Vagina (tissue), 2 donors: ENCODE data around the gene ZFY. TPM values are rescaled to one million over a fixed set of nuclear protein-coding genes. Genes with fewer than 3 reads are reported as not detected.

ENCODE experiments used
- DNase-seq, 2 donors: peaks; one replicate each; pipeline ENCODE4 v3.0.0-alpha.2; 2017; ENCODE audit errors: extremely low spot score in 2 of 2
- H3K27ac ChIP-seq: fragments of 200-600 bp; sonication (generic); one replicate; pipeline ENCODE4 v1.5.1; 2019
- H3K27me3 ChIP-seq: fragments of 200-600 bp; sonication (generic); one replicate; pipeline ENCODE4 v1.5.1; 2019
- H3K36me3 ChIP-seq, 2 donors: fragments of 200-600 bp; sonication (generic); one replicate each; pipeline ENCODE4 v1.5.1; 2017 to 2019
- H3K4me1 ChIP-seq: fragments of 200-600 bp; sonication (generic); one replicate; pipeline ENCODE4 v1.5.1; 2019
- H3K4me3 ChIP-seq, 2 donors: fragments of 200-600 bp; sonication (generic); 1 replicate in 1 of 2; 2 replicates in 1 of 2; pipeline ENCODE4 v1.5.1; 2016 to 2019
- H3K9me3 ChIP-seq: fragments of 200-600 bp; sonication (generic); one replicate; pipeline ENCODE4 v1.5.1; 2019
- CTCF ChIP-seq, 3 experiments: fragments of 450-650 bp in 2 of 3; fragments of 200-600 bp in 1 of 3; sonication (generic) in 1 of 3; IDR thresholded peaks; one replicate each; pipeline ENCODE4 v1.5.1; 2017 to 2019; ENCODE audit warnings: antibody characterized with exemption in 3 of 3, mild to moderate bottlenecking in 2 of 3, moderate library complexity in 2 of 3
- POLR2A ChIP-seq, 2 donors: fragments of 450-650 bp; IDR thresholded peaks; one replicate each; pipeline ENCODE4 v1.6.1; 2017; ENCODE audit warnings: antibody characterized with exemption in 2 of 2, mild to moderate bottlenecking in 2 of 2, moderate library complexity in 2 of 2
- POLR2AphosphoS5 ChIP-seq, 2 donors: sonication (generic); formaldehyde crosslinking; IDR thresholded peaks; one replicate each; pipeline ENCODE4 v1.9.0; 2017; ENCODE audit warnings: antibody characterized with exemption in 2 of 2, mild to moderate bottlenecking in 2 of 2, low read depth in 1 of 2; ENCODE audit not compliant: insufficient read depth in 1 of 2
- intact Hi-C: fragments of 100-400 bp; cut with DNase I; formaldehyde crosslinking; loops from one replicate; pipeline ENCODE4 v1.15.1; 2023
- small RNA-seq: library from RNA; depleted of rRNA; stranded (forward); fragments of <200 nt; gene quantifications from one replicate; pipeline ENCODE3, GENCODE V24; 2016
- total RNA-seq: library from RNA; depleted of rRNA; stranded (reverse); fragments of >200 nt; gene quantifications from one replicate; pipeline ENCODE4 v1.2.3, GENCODE V29; 2016

ZFY gene
- total RNA-seq, 1 donor from 2014 or later = not detected

- Histone ChIP-seq H3K4me1 (no peaks in the 10 kb centered on the region), H3K27ac (no peak overlapping the region), H3K27me3 (no peaks in the 10 kb centered on the region), H3K9me3 (no peaks in the 10 kb centered on the region), H3K4me3 (no peak overlapping the region), H3K36me3 (no peaks in the 10 kb centered on the region)
- DNase-seq = no peak
- TF ChIP-seq POLR2A (IDR thresholded peaks at IDR 0.05) (no peak), POLR2AphosphoS5 (IDR thresholded peaks at IDR 0.05; ENCODE audit: insufficient read depth in 1 of 2, low read depth in 1 of 2) (no peak), CTCF (IDR thresholded peaks at IDR 0.05) (no peak)
- intact Hi-C loops = no loop called here
Measured at GRCh38 chrY:3021176-3021575, 86.0 kb downstream of the ZFY start.

GRCh38 chrY:3023606-3024005 lies 88.4 kb downstream of the ZFY start:
- Histone ChIP-seq H3K4me3 (no peak overlapping the region), H3K27ac (no peak overlapping the region), H3K36me3 (no peaks in the 10 kb centered on the region), H3K9me3 (no peaks in the 10 kb centered on the region), H3K4me1 (no peaks in the 10 kb centered on the region), H3K27me3 (no peaks in the 10 kb centered on the region)
- TF ChIP-seq CTCF (IDR thresholded peaks at IDR 0.05) = no peak
- TF ChIP-seq POLR2A (IDR thresholded peaks at IDR 0.05) = no peak
- no peak for TF ChIP-seq POLR2AphosphoS5 (IDR thresholded peaks at IDR 0.05; ENCODE audit: insufficient read depth in 1 of 2, low read depth in 1 of 2)
- no peak for DNase-seq
- intact Hi-C loops = no loop called here

GRCh38 chrY:3025357-3025756 lies 90.2 kb downstream of the ZFY start:
- no peak for DNase-seq
- Histone ChIP-seq H3K4me1 (no peaks in the 10 kb centered on the region), H3K27ac (no peak overlapping the region), H3K36me3 (no peaks in the 10 kb centered on the region), H3K9me3 (no peaks in the 10 kb centered on the region), H3K4me3 (no peak overlapping the region), H3K27me3 (no peaks in the 10 kb centered on the region)
- TF ChIP-seq CTCF (IDR thresholded peaks at IDR 0.05) (no peak), POLR2AphosphoS5 (IDR thresholded peaks at IDR 0.05; ENCODE audit: insufficient read depth in 1 of 2, low read depth in 1 of 2) (no peak), POLR2A (IDR thresholded peaks at IDR 0.05) (no peak)
- intact Hi-C loops = no loop called here

Small RNA genes within 50 kb of the gene (small RNA-seq; reads per million reads assigned to genes)
- not detected for gene EEF1A1P41

Other genes with a start within 250 kb of the ZFY start
- not detected for gene SRY, start 147.7 kb upstream of the ZFY start, total RNA-seq
- not detected for gene RPS4Y1, start 93.8 kb upstream of the ZFY start, total RNA-seq